ENCODE results near the gene CCDC33. TPM values are rescaled to one million over a fixed set of nuclear protein-coding genes. Genes with fewer than 3 reads are reported as not detected.
A peak's percentile ranks its signal among the peaks of the same experiment; 100 is the strongest.

Gene CCDC33
- total RNA-seq, 2 experiments from 2014 or later, result 0.17 TPM; not detected in 1

- H3K9me3 Mint-ChIP-seq, result no peaks in the 10 kb centered on the region
- H3K4me1 Mint-ChIP-seq, result peaks cover 62% of the 10 kb centered on the region
Observed at GRCh38 chr15:74318376-74319137, 82.4 kb downstream of the CCDC33 start.

GRCh38 chr15:74319138-74319460 lies 83.0 kb downstream of the CCDC33 start:
- no peaks in the 10 kb centered on the region for H3K9me3 Mint-ChIP-seq
- ATAC-seq (ENCODE audit: low read depth), result no peak
- peaks cover 58% of the 10 kb centered on the region for H3K4me1 Mint-ChIP-seq
- no peaks in the 10 kb centered on the region for H3K36me3 Mint-ChIP-seq
- POLR2A ChIA-PET, result no interaction called here
- no peaks in the 10 kb centered on the region for H3K27me3 Mint-ChIP-seq
- DNase-seq, result no peak
- H3K27ac Mint-ChIP-seq, result peak overlapping the region; percentile 67
- H3K4me3 Mint-ChIP-seq, result no peak overlapping the region

More at GRCh38 chr15:74318376-74319137, 82.4 kb downstream of the CCDC33 start:
- Mint-ChIP-seq H3K27me3 (no peaks in the 10 kb centered on the region), H3K36me3 (no peaks in the 10 kb centered on the region), H3K27ac (peak overlapping the region; percentile 98), H3K4me3 (no peak overlapping the region)
- POLR2A ChIA-PET, result no interaction called here
- DNase-seq (no peak), ATAC-seq (ENCODE audit: low read depth) (no peak)

GRCh38 chr15:74319596-74320351 lies 83.6 kb downstream of the CCDC33 start:
- ATAC-seq (ENCODE audit: low read depth) (peak; percentile 24), DNase-seq (peak; percentile 58)
- no peaks in the 10 kb centered on the region for H3K9me3 Mint-ChIP-seq
- POLR2A ChIA-PET, result interaction anchor here (0.6 to 1.1 kb wide), 3 partner anchors 11 to 369 kb away, joined by 3 to 7 read pairs (median 5); no protein-coding TSS in a partner anchor
- H3K36me3 Mint-ChIP-seq, result no peaks in the 10 kb centered on the region
- H3K27me3 Mint-ChIP-seq, result no peaks in the 10 kb centered on the region
- peak overlapping the region; percentile 91 for H3K27ac Mint-ChIP-seq
- peak overlapping the region; percentile 39 for H3K4me3 Mint-ChIP-seq
- peaks cover 55% of the 10 kb centered on the region for H3K4me1 Mint-ChIP-seq

- peaks cover 46% of the 10 kb centered on the region for H3K4me1 Mint-ChIP-seq
- peaks cover 3% of the 10 kb centered on the region for H3K27me3 Mint-ChIP-seq
- ATAC-seq (ENCODE audit: low read depth), result no peak
- peak overlapping the region; percentile 91 for H3K27ac Mint-ChIP-seq
- no peaks in the 10 kb centered on the region for H3K9me3 Mint-ChIP-seq
- H3K4me3 Mint-ChIP-seq, result peak overlapping the region; percentile 48
- peak; percentile 65 for DNase-seq
- POLR2A ChIA-PET, result interaction anchor here (0.6 to 1.1 kb wide), 3 partner anchors 12 to 195 kb away, joined by 3 to 6 read pairs (median 3); no protein-coding TSS in a partner anchor
- no peaks in the 10 kb centered on the region for H3K36me3 Mint-ChIP-seq
Observed at GRCh38 chr15:74320352-74321247, 84.5 kb downstream of the CCDC33 start.

GRCh38 chr15:74322558-74323180 lies 86.5 kb downstream of the CCDC33 start:
- Mint-ChIP-seq H3K27me3 (peaks cover 3% of the 10 kb centered on the region), H3K36me3 (no peaks in the 10 kb centered on the region), H3K4me3 (no peak overlapping the region), H3K27ac (no peak overlapping the region), H3K9me3 (no peaks in the 10 kb centered on the region), H3K4me1 (peaks cover 30% of the 10 kb centered on the region)
- peak; percentile 78 for ATAC-seq (ENCODE audit: low read depth)
- POLR2A ChIA-PET, result interaction anchor here (0.6 to 1.2 kb wide), 4 partner anchors 11 to 268 kb away, joined by 3 to 4 read pairs (median 4); no protein-coding TSS in a partner anchor
- DNase-seq, result peak; percentile 76

GRCh38 chr15:74324714-74325113 lies 88.6 kb downstream of the CCDC33 start:
- Mint-ChIP-seq H3K27ac (no peak overlapping the region), H3K36me3 (no peaks in the 10 kb centered on the region), H3K4me1 (peaks cover 30% of the 10 kb centered on the region), H3K9me3 (no peaks in the 10 kb centered on the region), H3K27me3 (peaks cover 3% of the 10 kb centered on the region), H3K4me3 (no peak overlapping the region)
- POLR2A ChIA-PET, result no interaction called here
- no peak for DNase-seq
- no peak for ATAC-seq (ENCODE audit: low read depth)

- no peak overlapping the region for H3K27ac Mint-ChIP-seq
- POLR2A ChIA-PET, result no interaction called here
- no peaks in the 10 kb centered on the region for H3K36me3 Mint-ChIP-seq
- DNase-seq (no peak), ATAC-seq (ENCODE audit: low read depth) (no peak)
- H3K4me3 Mint-ChIP-seq, result no peak overlapping the region
- peaks cover 24% of the 10 kb centered on the region for H3K4me1 Mint-ChIP-seq
- H3K27me3 Mint-ChIP-seq, result peaks cover 5% of the 10 kb centered on the region
- no peaks in the 10 kb centered on the region for H3K9me3 Mint-ChIP-seq
Observed at GRCh38 chr15:74326746-74327145, 90.6 kb downstream of the CCDC33 start.

- peak overlapping the region; percentile 84 for H3K27ac Mint-ChIP-seq
- H3K4me3 Mint-ChIP-seq, result peak overlapping the region; percentile 2
- POLR2A ChIA-PET, result interaction anchor here (0.5 kb wide), 1 partner anchor 1870 kb away, joined by 3 read pairs; no protein-coding TSS in a partner anchor
- H3K9me3 Mint-ChIP-seq, result no peaks in the 10 kb centered on the region
- no peak for DNase-seq
- ATAC-seq (ENCODE audit: low read depth), result no peak
- peaks cover 24% of the 10 kb centered on the region for H3K4me1 Mint-ChIP-seq
- peaks cover 9% of the 10 kb centered on the region for H3K27me3 Mint-ChIP-seq
- H3K36me3 Mint-ChIP-seq, result no peaks in the 10 kb centered on the region
Observed at GRCh38 chr15:74327756-74328155, 91.6 kb downstream of the CCDC33 start.

- POLR2A ChIA-PET, result interaction anchor here (0.5 kb wide), 1 partner anchor 1871 kb away, joined by 3 read pairs; no protein-coding TSS in a partner anchor
- no peaks in the 10 kb centered on the region for H3K36me3 Mint-ChIP-seq
- peak overlapping the region; percentile 84 for H3K27ac Mint-ChIP-seq
- peak overlapping the region; percentile 11 for H3K4me3 Mint-ChIP-seq
- H3K27me3 Mint-ChIP-seq, result peaks cover 9% of the 10 kb centered on the region
- ATAC-seq (ENCODE audit: low read depth), result peak; percentile 88
- H3K9me3 Mint-ChIP-seq, result no peaks in the 10 kb centered on the region
- H3K4me1 Mint-ChIP-seq, result peaks cover 21% of the 10 kb centered on the region
- DNase-seq, result peak; percentile 55
Observed at GRCh38 chr15:74328331-74329056, 92.4 kb downstream of the CCDC33 start.

- H3K9me3 Mint-ChIP-seq, result no peaks in the 10 kb centered on the region
- POLR2A ChIA-PET, result no interaction called here
- no peak overlapping the region for H3K4me3 Mint-ChIP-seq
- DNase-seq (no peak), ATAC-seq (ENCODE audit: low read depth) (no peak)
- no peaks in the 10 kb centered on the region for H3K36me3 Mint-ChIP-seq
- peaks cover 9% of the 10 kb centered on the region for H3K27me3 Mint-ChIP-seq
- no peak overlapping the region for H3K27ac Mint-ChIP-seq
- H3K4me1 Mint-ChIP-seq, result peaks cover 21% of the 10 kb centered on the region
Observed at GRCh38 chr15:74330861-74331408, 94.8 kb downstream of the CCDC33 start.

GRCh38 chr15:74332011-74332410 lies 95.9 kb downstream of the CCDC33 start:
- H3K27me3 Mint-ChIP-seq, result peaks cover 9% of the 10 kb centered on the region
- H3K4me3 Mint-ChIP-seq, result no peak overlapping the region
- H3K27ac Mint-ChIP-seq, result no peak overlapping the region
- H3K4me1 Mint-ChIP-seq, result peaks cover 21% of the 10 kb centered on the region
- no peak for DNase-seq
- H3K36me3 Mint-ChIP-seq, result no peaks in the 10 kb centered on the region
- no peaks in the 10 kb centered on the region for H3K9me3 Mint-ChIP-seq
- POLR2A ChIA-PET, result no interaction called here
- no peak for ATAC-seq (ENCODE audit: low read depth)

GRCh38 chr15:74332611-74333010 lies 96.5 kb downstream of the CCDC33 start:
- ATAC-seq (ENCODE audit: low read depth), result no peak

More at GRCh38 chr15:74332611-74333010, 96.5 kb downstream of the CCDC33 start:
- no peaks in the 10 kb centered on the region for H3K9me3 Mint-ChIP-seq
- POLR2A ChIA-PET, result no interaction called here
- no peak for DNase-seq
- H3K4me3 Mint-ChIP-seq, result no peak overlapping the region
- H3K27ac Mint-ChIP-seq, result no peak overlapping the region
- peaks cover 20% of the 10 kb centered on the region for H3K4me1 Mint-ChIP-seq
- H3K27me3 Mint-ChIP-seq, result peaks cover 9% of the 10 kb centered on the region
- no peaks in the 10 kb centered on the region for H3K36me3 Mint-ChIP-seq
